UCSD-AML1 (cell line): ENCODE results near the gene DTX1.
"Not testable (repeated sequence)": the region's sequence is repeated elsewhere in the genome, so short reads cannot be mapped to it uniquely, and the experiment has no call there.

Source experiments
- DNase-seq: peaks from one replicate; lab custom pipeline; 2025; ENCODE audit not compliant: unreplicated experiment; lab: John Stamatoyannopoulos, UW

The DTX1 gene

DNA sequence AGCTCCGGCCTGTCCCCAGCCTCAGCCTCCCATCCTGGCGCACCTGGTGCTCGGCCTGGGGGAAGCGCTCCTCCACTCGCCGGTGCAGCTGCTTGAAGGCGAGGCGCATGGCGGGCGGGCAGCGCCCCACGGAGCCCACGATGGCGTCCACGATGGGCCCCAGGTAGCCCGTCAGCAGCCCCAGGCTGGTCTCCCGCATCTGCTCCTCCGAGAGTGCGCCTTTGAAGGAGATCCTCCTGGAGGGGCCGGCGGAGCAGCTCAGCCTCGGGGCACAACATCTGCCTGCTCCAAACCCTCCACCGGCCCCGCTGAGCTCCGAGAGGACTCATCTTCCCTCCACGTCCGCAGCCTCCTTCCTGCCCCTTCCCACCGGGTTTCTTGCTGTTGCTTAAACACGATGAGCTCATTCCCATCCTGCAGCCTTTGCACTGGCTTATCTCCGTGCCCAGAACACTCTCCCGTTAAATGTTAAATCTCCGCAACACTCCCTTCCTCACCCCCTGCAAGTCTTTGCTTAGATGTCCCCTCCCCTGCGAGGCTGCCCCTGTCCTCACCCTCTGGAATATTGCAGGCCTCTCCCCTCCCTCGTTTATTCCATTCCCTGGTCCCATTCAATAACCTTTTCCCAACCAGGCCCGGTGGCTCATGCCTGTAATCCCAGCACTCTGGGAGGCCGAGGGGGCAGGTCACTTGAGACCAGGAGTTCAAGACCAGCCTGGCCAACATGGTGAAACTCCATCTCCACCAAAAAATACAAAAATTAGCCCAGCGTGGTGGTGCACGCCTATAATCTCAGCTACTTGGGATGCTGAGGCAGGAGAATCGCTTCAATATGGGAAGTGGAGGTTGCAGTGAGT, 55.7 kb downstream of the DTX1 start:
- no peak for DNase-seq

DNA sequence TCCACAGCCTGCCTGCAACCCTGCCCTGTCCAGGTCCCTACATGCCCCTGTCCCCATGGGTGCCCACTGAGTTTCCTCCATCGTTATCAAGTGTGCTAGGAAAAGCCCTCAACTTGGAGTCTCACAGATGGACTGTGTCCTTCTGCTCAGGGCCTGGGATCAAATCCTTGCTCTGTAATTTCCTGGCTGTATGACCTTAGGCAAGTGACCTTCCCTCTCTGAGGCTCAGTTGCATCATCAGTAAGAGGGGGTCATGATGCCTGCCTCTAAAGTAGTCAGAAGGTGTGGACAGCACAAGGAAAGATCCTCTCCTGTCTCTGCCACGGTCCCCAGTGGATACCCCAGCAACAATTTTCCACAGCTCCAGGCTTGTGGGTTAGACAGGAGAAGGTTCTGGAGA, 56.9 kb downstream of the DTX1 start:
- DNase-seq = no peak

DNA sequence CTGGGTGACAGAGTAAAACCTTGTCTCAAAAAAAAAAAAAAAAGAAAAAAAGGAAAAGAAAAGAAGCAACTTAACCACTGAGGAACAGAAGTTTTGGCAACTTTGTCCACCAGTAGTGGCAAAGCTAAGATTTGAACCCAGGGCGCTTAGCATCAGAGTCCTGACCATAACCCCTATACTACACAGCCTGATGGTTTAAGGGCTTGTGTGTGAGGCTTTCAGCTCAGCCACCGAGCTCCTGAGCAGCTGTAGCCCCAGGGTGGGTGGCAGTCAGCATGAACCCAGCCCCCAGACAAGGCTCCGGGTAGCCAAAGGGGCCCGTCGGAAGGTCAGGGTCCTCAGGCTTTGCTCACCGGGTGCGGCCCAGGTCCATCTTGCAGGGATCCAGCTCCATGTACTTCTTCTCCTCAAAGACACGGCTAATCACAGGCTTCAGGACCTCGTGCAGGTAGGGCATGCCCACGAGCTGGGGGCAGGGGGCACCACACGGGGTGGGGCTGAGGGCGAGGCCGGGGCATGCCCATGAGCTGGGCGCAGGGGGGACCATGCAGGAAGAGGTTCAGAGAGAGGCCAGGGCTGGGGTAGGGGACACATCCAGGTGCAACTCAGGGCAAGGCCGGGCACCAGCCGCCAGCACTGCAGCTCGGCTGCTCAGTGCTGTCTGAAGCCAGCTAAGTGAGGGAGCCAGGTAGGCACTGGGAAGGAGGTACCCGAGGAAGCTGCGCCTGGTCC, 58.1 kb downstream of the DTX1 start:
- no peak for DNase-seq

DNA sequence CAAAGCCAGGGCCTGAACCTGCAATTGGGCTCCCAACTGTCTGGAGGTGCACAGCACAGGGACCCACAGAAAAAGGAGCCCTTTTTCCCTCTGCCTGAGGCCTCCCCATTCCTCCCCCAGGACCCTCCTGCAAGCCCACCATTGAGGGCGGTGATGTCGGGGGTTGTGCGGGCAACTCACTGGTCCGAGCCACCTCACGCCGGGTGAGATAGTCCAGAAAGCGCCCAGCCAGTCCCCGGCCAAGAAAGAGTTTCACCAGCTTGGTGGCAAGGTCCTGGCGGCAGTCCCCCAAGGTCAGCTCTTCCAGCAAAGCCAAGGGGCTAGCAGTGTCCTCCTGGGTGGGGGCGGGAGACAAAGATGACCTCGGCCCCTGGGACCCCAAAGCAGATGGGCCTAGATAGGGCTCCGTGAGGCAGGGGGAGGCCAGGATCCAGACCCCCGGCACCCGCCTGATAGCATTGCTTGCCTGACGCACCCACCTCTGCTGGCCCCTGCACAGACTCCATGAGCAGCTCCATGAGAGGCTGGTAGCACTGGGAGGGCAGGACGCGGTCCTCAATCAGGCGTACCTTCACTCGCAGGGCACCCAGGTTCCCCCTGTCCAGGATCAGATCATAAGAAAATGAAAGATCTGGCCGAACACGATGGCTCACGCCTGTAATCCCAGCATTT, 59.1 kb downstream of the DTX1 start:
- no peak for DNase-seq

DNA sequence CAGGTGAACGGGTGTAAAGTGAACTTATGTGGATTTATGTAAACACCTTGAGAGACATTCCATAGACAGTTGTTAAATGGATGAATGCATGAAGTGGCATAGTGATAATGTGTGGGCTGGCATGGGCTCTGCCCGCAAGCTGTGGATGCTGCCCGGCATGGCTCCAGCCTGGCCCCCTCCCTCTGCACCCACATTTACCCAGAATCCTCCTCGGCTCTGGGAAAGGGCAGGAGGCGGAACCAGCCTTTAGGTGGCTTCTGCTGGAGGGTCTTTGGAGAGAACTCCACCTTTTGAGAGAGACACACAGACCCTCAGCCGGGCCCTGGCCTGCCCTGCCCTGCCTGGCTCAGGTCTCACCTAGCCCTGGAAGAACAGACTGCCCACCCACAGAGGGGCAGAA, 60.3 kb downstream of the DTX1 start:
- no peak for DNase-seq

DNA sequence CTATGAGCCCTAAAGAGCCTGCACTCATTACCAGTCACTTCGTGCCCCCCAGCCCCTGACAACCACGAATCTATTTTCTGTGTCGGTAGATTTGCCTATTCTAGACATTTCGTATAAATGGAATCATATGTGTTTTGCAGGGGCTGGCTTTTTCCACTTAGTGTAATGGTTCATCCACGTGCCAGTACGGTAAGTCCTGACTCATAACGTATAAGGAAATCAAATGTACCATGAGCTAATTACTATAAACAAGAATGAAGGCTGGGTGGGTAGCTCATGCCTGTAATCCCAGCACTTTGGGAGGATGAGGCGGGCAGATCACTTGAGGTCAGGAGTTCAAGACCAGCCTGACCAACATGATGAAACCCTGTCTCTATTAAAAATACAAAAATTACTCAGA, 61.2 kb downstream of the DTX1 start:
- DNase-seq = not testable (repeated sequence)

DNA sequence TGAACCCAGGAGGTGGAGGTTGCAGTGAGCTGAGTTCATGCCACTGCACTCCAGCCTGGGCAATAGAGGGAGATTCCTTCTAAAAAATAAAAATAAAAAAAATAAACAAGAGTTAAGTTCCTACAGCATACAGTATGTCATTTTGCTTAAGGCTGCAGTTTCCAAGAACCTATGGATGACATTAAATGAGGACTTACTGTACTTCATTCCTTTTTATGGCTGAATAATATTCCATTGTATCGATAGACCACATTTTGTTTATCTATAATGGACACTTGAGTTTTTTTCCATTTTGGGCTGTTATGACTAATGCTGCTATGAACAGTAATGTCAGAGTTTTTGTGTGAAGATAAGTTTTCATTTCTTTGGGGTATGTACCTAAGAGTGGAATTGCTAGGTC, 61.6 kb downstream of the DTX1 start:
- DNase-seq = no peak

DNA sequence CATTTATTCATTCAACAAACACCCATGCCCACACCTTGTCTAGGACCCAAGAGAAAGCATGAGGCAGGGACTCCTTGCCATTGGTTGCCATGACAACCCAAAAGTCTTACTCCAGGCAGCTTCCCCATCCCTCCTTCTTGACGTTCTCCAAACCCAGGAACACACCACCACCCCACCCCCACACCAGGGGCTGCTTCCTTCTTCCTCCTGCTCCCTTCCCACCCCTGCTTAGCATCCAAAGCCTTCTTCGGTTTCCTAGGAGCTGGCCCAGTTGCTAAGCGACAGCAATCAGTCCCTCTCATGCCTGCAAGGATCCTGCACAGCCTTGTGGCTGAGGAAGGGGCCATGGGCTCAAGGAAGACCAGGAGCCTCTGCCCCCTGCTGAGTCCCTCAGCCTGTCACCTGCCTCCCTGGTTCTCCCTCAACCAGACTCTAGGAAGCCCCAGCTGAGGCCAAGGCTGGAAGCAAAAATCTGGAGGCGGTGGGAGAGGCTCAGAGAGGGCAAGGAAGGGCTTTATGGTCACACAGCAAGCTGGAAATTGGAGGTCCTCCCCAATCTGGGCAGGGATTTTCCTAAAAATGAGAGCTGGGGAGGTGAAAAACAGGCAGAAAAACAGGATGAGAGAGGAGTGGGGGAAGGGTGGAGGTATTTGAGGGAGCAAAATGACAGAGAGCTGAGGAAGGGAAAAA, 63.6 kb downstream of the DTX1 start:
- no peak for DNase-seq

DNA sequence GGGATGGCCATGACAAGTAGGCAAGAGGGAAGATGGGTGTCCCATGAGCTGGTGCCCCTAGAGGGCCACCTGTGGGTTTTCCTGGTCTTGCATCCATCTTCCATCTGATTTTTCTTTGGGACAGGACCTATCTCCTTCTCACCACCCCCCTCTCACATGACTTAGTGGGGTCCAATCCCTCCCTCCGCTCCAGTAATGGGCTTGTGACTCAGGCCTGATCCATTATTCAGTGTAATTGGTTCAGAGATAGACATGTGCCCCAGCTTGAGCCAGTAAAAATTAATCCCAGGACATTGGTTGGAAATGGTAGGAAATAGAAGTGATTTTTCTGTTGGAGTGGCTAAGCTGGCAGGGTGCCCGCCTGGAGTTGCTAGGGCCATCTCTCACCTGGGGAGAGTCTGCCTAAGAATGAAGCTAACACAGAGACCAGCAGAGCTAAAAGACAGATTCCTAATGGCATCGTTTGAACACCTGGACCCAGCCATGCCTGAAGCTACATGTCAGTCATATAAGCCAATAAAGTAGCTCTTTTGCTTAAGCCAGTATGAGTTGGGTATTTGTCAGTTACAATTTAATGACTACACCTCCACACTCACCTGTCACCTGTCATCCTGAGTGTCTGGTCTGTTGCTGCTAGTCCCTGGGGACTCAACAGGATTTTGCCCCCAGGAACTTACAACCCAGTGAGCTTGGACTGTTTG, 64.3 kb downstream of the DTX1 start:
- no peak for DNase-seq

DNA sequence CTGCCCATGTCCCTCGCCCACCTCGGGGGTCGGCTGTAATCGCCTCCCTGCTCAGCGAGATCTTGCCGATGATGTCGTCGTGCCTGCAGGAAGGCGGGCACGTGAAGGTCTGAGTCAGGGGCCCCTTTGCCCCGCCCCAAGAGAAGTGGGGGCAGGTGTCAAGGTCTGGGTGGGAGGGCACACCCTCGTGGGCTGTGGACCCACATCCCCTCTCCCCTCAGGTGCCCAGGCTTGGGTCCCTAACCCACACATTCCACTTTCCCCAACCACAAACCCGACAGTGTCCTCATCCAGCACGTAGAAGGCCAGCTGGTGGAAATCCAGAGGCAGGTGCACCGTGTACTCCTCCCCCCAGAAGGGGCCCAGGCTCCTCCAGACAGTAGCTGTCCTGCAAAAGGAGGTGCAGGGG, 71.3 kb downstream of the DTX1 start:
- no peak for DNase-seq

DNA sequence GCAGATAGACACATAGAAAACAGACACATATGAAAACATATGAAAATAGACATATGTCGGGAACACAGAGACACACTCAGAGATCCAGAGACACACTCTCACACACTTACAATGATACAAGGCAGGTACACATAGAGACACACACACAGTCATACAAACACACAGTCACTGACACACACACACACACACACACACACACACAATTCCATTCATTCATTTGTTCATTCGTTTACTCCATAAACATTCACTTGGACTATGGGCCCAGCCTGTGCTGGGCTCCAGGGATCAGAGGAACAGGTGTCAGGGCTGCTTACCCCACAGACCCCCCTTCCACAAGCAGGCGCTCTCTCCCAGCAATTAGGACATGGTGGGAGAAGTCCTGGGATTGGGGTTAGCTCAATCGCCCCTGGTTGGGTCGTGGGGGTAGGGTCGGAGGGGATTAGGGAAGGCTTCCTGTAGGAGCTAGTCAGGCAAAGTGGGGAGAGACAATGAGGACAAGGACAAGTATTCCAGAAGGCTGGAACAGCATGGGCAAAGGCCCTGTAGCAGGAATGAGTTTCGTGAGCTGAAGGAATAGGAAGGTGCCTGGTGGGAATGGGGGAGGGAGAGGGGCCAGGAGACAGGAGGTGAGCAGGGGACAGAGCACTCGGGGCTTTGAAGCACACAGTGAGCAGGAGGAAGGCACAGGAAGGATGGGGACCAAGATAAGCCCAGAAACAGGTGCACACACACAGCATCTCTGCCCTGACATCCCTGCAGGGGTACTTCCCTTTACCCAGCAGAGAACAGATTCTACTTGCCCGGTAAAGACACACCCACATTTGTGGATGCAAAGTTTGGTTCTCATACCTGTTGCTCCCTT, 72.5 kb downstream of the DTX1 start:
- no peak for DNase-seq

DNA sequence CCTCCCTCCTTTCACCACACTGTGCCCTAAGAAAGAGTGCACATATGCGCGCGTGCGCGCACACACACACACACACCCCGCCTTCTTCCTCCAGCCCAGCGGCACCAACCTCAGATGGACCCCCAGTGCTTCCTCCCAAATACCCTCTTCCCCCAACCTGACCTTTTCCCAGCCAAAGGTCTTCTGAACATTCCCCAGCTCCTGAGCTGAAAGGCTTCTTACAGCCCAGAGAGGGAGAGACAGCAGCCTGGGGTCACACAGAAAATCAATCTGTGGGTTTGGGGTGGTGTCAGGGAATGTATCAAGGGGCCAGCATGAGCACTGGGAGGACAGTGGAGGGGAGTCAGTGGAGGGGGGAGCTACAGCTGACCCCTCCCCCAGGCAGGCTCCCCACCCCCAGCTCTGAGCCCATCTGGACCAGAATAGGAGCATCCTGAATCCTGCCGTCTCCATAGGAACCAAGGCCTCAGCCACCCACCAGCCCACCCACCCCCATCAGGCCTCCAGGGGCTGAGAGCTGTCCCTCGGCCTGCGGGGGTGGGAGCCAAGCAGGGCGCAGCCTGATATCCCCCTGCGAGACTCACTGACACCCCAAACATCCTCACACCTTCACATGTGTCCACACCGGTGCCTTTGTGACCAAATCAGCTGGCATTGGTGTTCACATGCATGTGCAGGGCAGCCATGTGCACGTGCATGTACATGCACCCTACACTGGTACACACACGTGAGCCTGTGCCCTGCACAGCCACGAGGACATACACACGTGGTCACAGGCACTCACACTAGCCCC, 73.3 kb downstream of the DTX1 start:
- no peak for DNase-seq

DNA sequence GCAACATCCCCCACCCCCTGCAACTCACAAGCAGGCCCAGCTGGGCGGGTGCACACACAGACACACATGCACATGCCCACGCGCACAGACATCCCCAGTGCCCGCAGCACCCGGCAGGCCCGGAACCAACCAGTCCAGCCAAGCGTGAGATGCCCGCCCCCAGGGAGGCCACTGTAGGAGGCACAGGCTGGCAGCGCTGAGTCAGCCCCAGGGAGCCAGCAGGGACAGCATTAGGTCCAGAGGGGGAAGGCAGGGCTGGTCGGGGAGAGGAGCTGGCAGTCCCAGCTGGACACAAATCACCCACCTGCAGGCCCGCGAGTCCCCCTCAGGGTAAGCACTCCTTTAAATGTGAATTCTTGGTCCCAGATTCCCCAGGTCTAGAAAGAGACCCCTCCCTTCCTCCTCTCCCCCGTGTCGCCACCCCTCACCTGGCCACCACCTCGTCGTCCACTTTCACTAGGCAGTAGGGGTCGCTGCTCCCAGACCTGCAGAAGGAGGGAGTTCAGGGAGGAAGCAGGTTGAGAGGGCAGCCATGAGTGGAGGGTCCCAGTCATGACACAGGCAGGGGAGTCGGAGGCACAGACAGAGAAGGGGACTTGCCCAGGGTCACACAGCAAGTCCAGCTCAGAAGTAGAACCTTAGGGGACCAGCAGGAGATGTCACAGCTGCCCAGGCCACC, 74.1 kb downstream of the DTX1 start:
- no peak for DNase-seq

DNA sequence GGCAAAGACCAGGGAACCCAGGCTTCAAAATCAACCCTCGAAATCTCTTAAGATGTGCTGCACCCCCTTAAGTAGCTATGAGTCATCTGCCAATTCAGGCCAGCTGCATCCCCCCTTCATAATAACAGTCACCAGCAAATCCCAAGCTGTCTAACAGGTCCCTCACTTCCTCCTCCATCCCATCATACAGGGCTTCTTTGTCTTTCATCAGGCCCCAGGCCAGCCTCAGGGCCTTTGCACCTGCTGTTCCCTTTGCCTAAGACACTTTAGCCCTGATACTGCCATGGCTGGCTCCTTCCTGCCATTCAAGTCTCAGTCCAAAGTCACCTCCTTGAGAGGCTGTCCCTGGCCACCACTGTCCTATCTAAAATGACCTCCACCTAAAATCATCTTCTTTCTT, 75.0 kb downstream of the DTX1 start:
- no peak for DNase-seq

DNA sequence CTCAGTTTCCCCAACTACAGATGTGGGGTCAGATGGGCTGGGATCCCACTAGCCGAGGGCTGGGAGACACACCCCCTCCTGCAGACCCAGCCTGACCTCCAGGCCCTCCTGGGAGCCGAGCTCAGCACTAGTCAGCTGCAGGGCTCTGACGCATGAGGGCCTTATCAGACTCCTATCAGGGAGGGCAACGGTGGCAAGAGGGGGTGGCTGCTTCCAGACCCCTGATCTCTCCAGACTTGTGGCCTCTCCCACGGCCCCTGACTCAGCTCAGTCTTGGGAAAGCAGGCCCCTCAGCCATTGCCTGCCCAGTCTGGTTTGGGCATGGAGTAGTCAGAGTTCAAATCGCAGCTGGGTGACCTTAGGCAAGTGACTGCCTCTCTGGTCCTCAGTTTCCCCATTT, 76.5 kb downstream of the DTX1 start:
- no peak for DNase-seq

DNA sequence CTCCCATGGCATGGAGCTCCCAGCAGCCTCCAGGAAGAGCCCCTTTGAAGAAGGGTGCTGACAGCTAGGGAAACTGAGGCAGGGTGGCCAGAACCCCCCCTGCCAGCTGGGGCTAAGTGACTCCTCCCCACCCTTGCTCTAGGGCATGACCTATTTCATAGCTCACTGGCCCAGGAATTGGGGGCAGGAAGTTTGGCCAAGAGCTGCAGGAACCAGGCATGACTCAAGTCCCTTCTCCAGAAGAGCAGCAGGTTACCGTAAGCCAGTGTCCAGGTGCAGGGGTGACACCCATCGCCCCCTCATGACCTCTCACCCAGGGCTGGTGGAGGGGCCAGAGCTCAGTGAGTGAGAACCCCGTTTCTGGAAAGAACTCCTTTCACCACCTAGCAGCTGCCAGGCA, 77.1 kb downstream of the DTX1 start:
- no peak for DNase-seq

DNA sequence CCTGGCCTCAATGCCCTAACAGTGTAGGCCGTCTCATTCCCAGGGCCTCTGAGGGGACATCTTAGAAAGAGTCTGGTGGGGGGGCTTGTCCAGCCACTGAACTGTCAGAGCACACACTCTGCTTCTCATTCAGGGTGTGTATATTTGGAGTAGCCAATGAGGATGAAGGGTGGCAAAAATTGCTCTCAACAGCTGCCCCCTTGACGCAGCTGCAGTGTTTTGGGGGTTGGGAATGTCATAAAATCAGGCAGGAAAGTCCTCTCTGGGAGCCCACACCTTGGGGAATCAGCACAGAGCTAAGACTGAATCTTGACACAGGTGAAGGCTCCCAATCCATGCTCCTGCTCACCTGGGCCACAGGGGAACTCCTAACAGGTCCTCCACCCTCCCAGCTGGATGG, 77.5 kb downstream of the DTX1 start:
- DNase-seq = no peak

DNA sequence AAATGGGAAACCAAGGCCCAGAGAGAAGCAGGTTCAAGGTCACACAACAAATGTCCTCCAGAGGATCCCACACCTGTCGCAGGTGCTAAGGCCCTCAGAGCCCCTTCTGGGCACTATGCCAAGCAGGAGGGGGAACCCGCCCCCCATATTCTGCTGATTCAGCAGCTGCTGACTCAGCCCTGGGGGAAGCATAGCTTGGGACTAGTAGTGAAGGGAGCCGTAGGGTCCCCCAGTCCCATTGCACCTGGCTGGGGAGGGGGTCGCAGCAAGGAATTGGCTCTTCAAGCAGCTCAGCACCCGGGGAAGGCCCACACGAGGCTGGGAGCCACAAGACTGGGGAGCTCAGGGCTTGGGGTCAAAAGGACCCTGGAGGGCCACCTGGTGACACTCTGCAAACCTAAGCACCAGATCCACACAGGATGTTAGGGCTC, 78.0 kb downstream of the DTX1 start:
- DNase-seq = no peak
